ENCODE results near the gene CYP4F11. TPM values are rescaled to one million over a fixed set of nuclear protein-coding genes. Genes with fewer than 3 reads are reported as not detected.

The CYP4F11 gene
- total and polyA plus RNA-seq, 2 donors (not counting 3 experiments of a cell fraction or from before 2014, with no cell fraction given), result not detected

DNA sequence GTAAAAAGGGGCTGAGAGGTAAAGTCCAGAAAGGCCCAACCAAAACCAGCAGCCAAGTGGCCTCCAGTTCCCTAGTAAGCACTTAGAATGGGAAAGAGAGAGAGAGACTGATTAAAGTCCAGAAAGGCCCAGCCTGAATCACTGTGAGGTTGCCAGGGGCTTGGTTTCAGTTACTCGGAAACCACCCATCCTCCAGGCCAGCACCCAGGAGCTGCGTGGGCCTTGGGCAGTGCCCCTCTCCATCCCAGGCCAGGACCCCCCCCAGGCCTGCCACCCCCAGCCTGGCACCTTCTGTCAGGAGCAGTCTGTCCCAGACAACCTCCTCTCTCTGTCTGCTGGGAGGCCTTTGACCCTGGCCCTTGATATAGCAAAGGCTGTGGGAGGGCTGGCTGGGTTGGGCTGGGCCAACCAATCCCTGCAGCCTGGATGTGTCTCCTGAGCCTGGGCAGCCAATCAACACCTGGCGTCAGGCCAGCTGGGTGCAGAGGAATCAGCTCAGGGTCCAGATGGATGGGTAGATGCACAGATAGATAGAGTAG is 36.5 kb downstream of the CYP4F11 start, which contains the start of gene CYP4F2:
Gene CYP4F2, minus strand, starts transcription at position 337 of the 539 bp plus-strand sequence. CDS start 463 bp downstream, outside the sequence.
- BruUV-seq (replicated peaks), result no TSS peak
- no peaks in the 10 kb centered on the region for H3K36me3 ChIP-seq (ENCODE audit: control insufficient read depth in 2 of 2, extremely low read depth in 1 of 2, insufficient read depth in 2 of 2, low read length in 2 of 2)
- no peaks in the 10 kb centered on the region for H3K4me1 ChIP-seq (ENCODE audit: control insufficient read depth, extremely low read depth, insufficient read depth, low read length)
- CTCF ChIA-PET, result no interaction called here
- no peaks in the 10 kb centered on the region for H4K20me1 ChIP-seq (replicated peaks; ENCODE audit: control insufficient read depth, extremely low read depth, insufficient read depth, low read length)
- intact Hi-C loops (cut with micrococcal nuclease), result no loop called here
- H3K9ac ChIP-seq (replicated peaks; ENCODE audit: extremely low read depth, insufficient read depth, low read length), result no peak within 1 kb of the TSS
- H3K9me3 ChIP-seq (replicated peaks; ENCODE audit: control insufficient read depth, insufficient read depth, low read length), result no peaks in the 10 kb centered on the region
- H3K79me2 ChIP-seq (ENCODE audit: control insufficient read depth, insufficient read depth, low read length), result no peaks in the 10 kb centered on the region
- TF ChIP-seq, protein P1, sequence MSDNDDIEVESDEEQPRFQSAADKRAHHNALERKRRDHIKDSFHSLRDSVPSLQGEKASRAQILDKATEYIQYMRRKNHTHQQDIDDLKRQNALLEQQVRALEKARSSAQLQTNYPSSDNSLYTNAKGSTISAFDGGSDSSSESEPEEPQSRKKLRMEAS (IDR thresholded peaks at IDR 0.05; ENCODE audit: insufficient read depth, insufficient read length), result no peak
- no peak for TF ChIP-seq JUN (IDR thresholded peaks at IDR 0.05; ENCODE audit: borderline replicate concordance, insufficient read depth, insufficient read length, low read depth)
- TF ChIP-seq, protein P2, sequence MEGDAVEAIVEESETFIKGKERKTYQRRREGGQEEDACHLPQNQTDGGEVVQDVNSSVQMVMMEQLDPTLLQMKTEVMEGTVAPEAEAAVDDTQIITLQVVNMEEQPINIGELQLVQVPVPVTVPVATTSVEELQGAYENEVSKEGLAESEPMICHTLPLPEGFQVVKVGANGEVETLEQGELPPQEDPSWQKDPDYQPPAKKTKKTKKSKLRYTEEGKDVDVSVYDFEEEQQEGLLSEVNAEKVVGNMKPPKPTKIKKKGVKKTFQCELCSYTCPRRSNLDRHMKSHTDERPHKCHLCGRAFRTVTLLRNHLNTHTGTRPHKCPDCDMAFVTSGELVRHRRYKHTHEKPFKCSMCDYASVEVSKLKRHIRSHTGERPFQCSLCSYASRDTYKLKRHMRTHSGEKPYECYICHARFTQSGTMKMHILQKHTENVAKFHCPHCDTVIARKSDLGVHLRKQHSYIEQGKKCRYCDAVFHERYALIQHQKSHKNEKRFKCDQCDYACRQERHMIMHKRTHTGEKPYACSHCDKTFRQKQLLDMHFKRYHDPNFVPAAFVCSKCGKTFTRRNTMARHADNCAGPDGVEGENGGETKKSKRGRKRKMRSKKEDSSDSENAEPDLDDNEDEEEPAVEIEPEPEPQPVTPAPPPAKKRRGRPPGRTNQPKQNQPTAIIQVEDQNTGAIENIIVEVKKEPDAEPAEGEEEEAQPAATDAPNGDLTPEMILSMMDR (IDR thresholded peaks at IDR 0.05; ENCODE audit: extremely low read depth in 1 of 2, insufficient read depth in 1 of 2, low read depth in 1 of 2, low read length in 2 of 2), result no peak
- no peak for TF ChIP-seq EZH2 (IDR thresholded peaks at IDR 0.05; ENCODE audit: borderline replicate concordance, low read depth, low read length, severe bottlenecking)
- TF ChIP-seq POLR2A (IDR thresholded peaks at IDR 0.05; ENCODE audit: low read depth, low read length), result no peak
- no peak for TF ChIP-seq GATA2 (IDR thresholded peaks at IDR 0.05; ENCODE audit: insufficient read depth, insufficient read length, low read depth, low read length)
- TF ChIP-seq MYC (IDR thresholded peaks at IDR 0.05; ENCODE audit: low read depth, low read length), result no peak
- TF ChIP-seq FOS (IDR thresholded peaks at IDR 0.05; ENCODE audit: borderline replicate concordance, insufficient read depth, low read length), result no peak
- no peak for TF ChIP-seq POLR2AphosphoS5 (IDR thresholded peaks at IDR 0.05; ENCODE audit: insufficient read depth, low read depth, low read length)
- no peak within 1 kb of the TSS for H3K4me2 ChIP-seq (ENCODE audit: insufficient read depth, low read length)
- no peak within 1 kb of the TSS for H3K4me3 ChIP-seq (replicated peaks in 1 of 3; ENCODE audit: insufficient read depth in 1 of 3, low read depth in 1 of 3, low read length in 3 of 3)
- no peak within 1 kb of the TSS for H3K27ac ChIP-seq (ENCODE audit: insufficient read depth, low read depth, low read length)
- no peaks in the 10 kb centered on the region for H3K9me1 ChIP-seq (replicated peaks; ENCODE audit: control insufficient read depth, extremely low read depth, insufficient read depth, low read length)
- no peak within 1 kb of the TSS for H2AFZ ChIP-seq (ENCODE audit: low read depth, low read length)
- no peaks in the 10 kb centered on the region for H3K27me3 ChIP-seq (ENCODE audit: control insufficient read depth in 2 of 2, insufficient read depth in 2 of 2, low read length in 2 of 2)
- dilution Hi-C loops (cut with MboI; ENCODE audit: extremely low pct_ligation_motif_present, low sequenced_read_pairs), result no loop called here
- POLR2A ChIA-PET, result no interaction called here
- FAIRE-seq, result no peak
- DNase-seq (ENCODE audit: low read depth, low spot score), result no peak

All from endothelial cell of umbilical vein (primary cell).